NCI-H748 treated with DMSO at 0.1 percent for 48 hours (cell line): ENCODE data around the gene TCHHL1.
"Not testable (repeated sequence)": the region's sequence is repeated elsewhere in the genome, so short reads cannot be mapped to it uniquely, and the experiment has no call there.

Source experiments
- DNase-seq: peaks from one replicate; lab custom pipeline; 2025; lab: John Stamatoyannopoulos, UW

Gene TCHHL1

GRCh38 chr1:152086760-152087159, 2.1 kb downstream of the TCHHL1 start:
- no peak for DNase-seq

GRCh38 chr1:152084853-152085252, 4.0 kb downstream of the TCHHL1 start:
- DNase-seq = no peak

GRCh38 chr1:152081026-152081425, 7.8 kb downstream of the TCHHL1 start:
- not testable (repeated sequence) for DNase-seq

GRCh38 chr1:152080494-152080893, 8.4 kb downstream of the TCHHL1 start:
- DNase-seq = not testable (repeated sequence)

- DNase-seq = no peak
Measured at GRCh38 chr1:152078831-152079441, 9.9 kb downstream of the TCHHL1 start.

- no peak for DNase-seq
Measured at GRCh38 chr1:152072311-152072710, 16.6 kb downstream of the TCHHL1 start.

GRCh38 chr1:152071123-152071522, 17.7 kb downstream of the TCHHL1 start:
- DNase-seq = no peak

GRCh38 chr1:152067929-152068328, 20.9 kb downstream of the TCHHL1 start:
- DNase-seq = no peak

- DNase-seq = no peak
Measured at GRCh38 chr1:152067150-152067549, 21.7 kb downstream of the TCHHL1 start.

- DNase-seq = no peak
Measured at GRCh38 chr1:152061952-152062351, 26.9 kb downstream of the TCHHL1 start.

GRCh38 chr1:152053375-152053774, 35.5 kb downstream of the TCHHL1 start:
- no peak for DNase-seq

- DNase-seq = peak; percentile 65
Measured at GRCh38 chr1:152052606-152053005, 36.3 kb downstream of the TCHHL1 start.

GRCh38 chr1:152050886-152051675, 37.8 kb downstream of the TCHHL1 start:
- no peak for DNase-seq

GRCh38 chr1:152049291-152050083, 39.4 kb downstream of the TCHHL1 start:
- no peak for DNase-seq

GRCh38 chr1:152048416-152049009, 40.4 kb downstream of the TCHHL1 start:
- peak; percentile 66 for DNase-seq

GRCh38 chr1:152047730-152048415, 41.0 kb downstream of the TCHHL1 start:
- DNase-seq = peak; percentile 66

GRCh38 chr1:152047413-152047729, 41.5 kb downstream of the TCHHL1 start:
- DNase-seq = no peak

- no peak for DNase-seq
Measured at GRCh38 chr1:152044386-152044785, 44.5 kb downstream of the TCHHL1 start.

- DNase-seq = no peak
Measured at GRCh38 chr1:152043870-152044269, 45.0 kb downstream of the TCHHL1 start.

GRCh38 chr1:152042030-152042429, 46.8 kb downstream of the TCHHL1 start:
- no peak for DNase-seq

- no peak for DNase-seq
Measured at GRCh38 chr1:152039886-152040285, 49.0 kb downstream of the TCHHL1 start.

- no peak for DNase-seq
Measured at GRCh38 chr1:152039461-152039860, 49.4 kb downstream of the TCHHL1 start.
